GM21367 (cell line): Measurements from ENCODE around the gene CTNNA2.
"Not testable (repeated sequence)": the region's sequence is repeated elsewhere in the genome, so short reads cannot be mapped to it uniquely, and the experiment has no call there.

Source experiments
- ATAC-seq: cut with Tn5 transposase; IDR thresholded peaks from one replicate; pipeline ENCODE4 v1.9.1; 2021; ENCODE audit not compliant: unreplicated experiment

CTNNA2 gene

GRCh38 chr2:80070587-80070986, 557.7 kb downstream of the CTNNA2 start:
- ATAC-seq = no peak

GRCh38 chr2:80071941-80072340, 559.1 kb downstream of the CTNNA2 start:
- no peak for ATAC-seq

GRCh38 chr2:80073134-80073561, 560.3 kb downstream of the CTNNA2 start:
- no peak for ATAC-seq

- ATAC-seq = no peak
Observed at GRCh38 chr2:80074321-80075070, 561.6 kb downstream of the CTNNA2 start.

- no peak for ATAC-seq
Observed at GRCh38 chr2:80075719-80076118, 562.9 kb downstream of the CTNNA2 start.

- ATAC-seq = no peak
Observed at GRCh38 chr2:80078290-80079036, 565.6 kb downstream of the CTNNA2 start.

- no peak for ATAC-seq
Observed at GRCh38 chr2:80080957-80081356, 568.1 kb downstream of the CTNNA2 start.

- no peak for ATAC-seq
Observed at GRCh38 chr2:80086831-80087230, 574.0 kb downstream of the CTNNA2 start.

- no peak for ATAC-seq
Observed at GRCh38 chr2:80091237-80091636, 578.4 kb downstream of the CTNNA2 start.

GRCh38 chr2:80092474-80092873, 579.6 kb downstream of the CTNNA2 start:
- no peak for ATAC-seq

- not testable (repeated sequence) for ATAC-seq
Observed at GRCh38 chr2:80098503-80098902, 585.7 kb downstream of the CTNNA2 start.

GRCh38 chr2:80102026-80102425, 589.2 kb downstream of the CTNNA2 start:
- no peak for ATAC-seq

GRCh38 chr2:80105015-80105640, 592.3 kb downstream of the CTNNA2 start:
- ATAC-seq = no peak

- ATAC-seq = no peak
Observed at GRCh38 chr2:80111185-80111584, 598.3 kb downstream of the CTNNA2 start.

GRCh38 chr2:80112790-80113189, 599.9 kb downstream of the CTNNA2 start:
- ATAC-seq = no peak

GRCh38 chr2:80113399-80113798, 600.5 kb downstream of the CTNNA2 start:
- ATAC-seq = no peak

GRCh38 chr2:80114812-80115211, 602.0 kb downstream of the CTNNA2 start:
- ATAC-seq = no peak

GRCh38 chr2:80117401-80117800, 604.5 kb downstream of the CTNNA2 start:
- no peak for ATAC-seq

GRCh38 chr2:80120866-80121265, 608.0 kb downstream of the CTNNA2 start:
- no peak for ATAC-seq

GRCh38 chr2:80122675-80123074, 609.8 kb downstream of the CTNNA2 start:
- ATAC-seq = no peak

- no peak for ATAC-seq
Observed at GRCh38 chr2:80126596-80127189, 613.8 kb downstream of the CTNNA2 start.
